HG03159 (cell line): ENCODE results near the gene MBD3.
A peak's percentile ranks its signal among the peaks of the same experiment; 100 is the strongest.

Experiments
- ATAC-seq: cut with Tn5 transposase; IDR thresholded peaks from one replicate; pipeline ENCODE4 v1.9.1; 2021; ENCODE audit warnings: mild to moderate bottlenecking, moderate library complexity; ENCODE audit not compliant: unreplicated experiment

The MBD3 gene

DNA sequence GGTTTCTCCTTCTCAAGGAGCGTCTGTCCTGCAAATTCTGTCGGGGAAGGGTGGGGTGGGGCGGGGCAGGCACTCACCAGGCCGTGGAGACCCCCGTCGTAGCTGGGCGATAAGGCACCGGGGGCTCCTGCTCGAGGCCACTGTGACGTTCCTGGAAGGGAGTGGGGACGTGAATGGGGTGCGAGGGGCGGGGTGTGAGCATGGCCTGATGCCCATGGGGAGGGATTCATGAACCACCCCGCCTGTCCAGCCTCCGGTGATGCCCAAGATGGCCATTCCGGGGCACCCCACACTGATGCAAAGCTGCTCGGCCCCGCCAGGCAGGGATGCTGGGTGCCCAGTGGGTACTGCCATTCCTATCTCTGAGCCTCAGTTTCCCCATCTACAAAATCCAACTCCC lies 27.0 kb upstream of the MBD3 start:
- ATAC-seq: no peak

- no peak for ATAC-seq
Observed at GRCh38 chr19:1619094-1619439, 26.4 kb upstream of the MBD3 start.

GRCh38 chr19:1618157-1619093 lies 25.8 kb upstream of the MBD3 start:
- no peak for ATAC-seq

DNA sequence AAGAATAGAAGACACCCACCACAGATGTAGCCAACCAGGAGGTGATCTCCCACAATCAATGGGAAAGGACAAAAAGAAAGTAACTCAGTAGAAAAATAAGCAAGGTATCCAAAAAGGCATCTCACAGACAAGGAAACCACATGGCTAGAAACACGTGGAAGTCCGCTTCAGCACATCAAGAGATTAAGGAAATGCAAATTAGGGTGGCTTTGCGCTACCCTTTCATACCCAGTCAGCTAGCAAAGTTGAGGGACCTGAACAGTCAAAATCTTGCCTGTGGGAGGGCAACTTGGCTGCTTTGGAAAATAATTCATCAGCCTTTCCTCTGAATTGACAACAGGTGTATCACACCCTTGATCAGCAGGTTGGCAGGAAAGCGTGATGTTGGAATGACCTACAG lies 24.2 kb upstream of the MBD3 start:
- no peak for ATAC-seq

DNA sequence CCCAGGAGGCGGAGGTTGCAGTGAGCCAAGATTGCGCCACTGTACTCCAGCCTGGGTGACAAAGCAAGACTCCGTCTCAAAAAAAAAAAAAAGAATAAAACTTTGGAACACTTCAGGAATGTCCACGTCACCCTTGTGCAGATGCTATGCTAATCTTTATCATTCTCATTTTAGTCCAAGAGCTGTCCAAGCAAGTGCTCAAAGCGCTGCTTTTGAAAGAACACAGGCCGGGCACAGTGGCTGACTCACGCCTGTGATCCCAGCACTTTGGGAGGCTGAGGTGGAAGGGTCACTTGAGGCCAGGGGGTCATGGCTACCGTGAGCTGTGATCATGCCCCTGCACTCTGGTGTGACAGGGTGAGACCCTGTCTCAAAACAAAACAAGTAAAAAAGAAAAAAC lies 23.7 kb upstream of the MBD3 start:
- no peak for ATAC-seq

DNA sequence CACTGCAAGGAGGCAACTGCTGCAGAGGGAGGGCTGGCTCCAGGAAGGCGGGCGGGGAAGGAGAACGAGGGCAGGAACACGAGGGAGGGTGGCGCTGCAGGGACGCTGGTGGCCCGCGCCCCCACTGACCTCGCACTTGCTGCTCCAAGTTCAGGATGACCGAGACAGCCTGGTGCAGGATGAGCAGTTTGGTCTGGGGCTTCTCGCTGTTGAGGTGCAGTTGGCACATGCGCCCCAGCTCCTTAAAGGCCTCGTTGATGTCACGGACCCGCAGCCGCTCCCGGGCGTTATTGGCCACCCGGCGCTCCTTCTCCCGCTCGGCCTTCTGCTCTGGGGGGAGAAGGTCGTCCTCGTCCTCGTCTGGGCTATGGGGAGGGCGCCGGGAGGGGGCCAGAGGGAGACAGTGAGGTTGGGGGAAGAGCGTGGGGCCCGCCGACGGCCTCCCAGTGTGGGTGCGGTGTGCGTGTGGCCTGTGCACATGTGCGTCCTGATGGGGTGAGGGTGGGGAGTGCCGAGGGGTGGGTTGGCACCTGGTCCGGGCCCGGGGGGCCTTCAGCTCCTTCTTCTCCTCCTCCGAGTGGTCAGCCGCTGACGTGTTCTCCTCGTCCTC lies 22.6 kb upstream of the MBD3 start:
- no peak for ATAC-seq

DNA sequence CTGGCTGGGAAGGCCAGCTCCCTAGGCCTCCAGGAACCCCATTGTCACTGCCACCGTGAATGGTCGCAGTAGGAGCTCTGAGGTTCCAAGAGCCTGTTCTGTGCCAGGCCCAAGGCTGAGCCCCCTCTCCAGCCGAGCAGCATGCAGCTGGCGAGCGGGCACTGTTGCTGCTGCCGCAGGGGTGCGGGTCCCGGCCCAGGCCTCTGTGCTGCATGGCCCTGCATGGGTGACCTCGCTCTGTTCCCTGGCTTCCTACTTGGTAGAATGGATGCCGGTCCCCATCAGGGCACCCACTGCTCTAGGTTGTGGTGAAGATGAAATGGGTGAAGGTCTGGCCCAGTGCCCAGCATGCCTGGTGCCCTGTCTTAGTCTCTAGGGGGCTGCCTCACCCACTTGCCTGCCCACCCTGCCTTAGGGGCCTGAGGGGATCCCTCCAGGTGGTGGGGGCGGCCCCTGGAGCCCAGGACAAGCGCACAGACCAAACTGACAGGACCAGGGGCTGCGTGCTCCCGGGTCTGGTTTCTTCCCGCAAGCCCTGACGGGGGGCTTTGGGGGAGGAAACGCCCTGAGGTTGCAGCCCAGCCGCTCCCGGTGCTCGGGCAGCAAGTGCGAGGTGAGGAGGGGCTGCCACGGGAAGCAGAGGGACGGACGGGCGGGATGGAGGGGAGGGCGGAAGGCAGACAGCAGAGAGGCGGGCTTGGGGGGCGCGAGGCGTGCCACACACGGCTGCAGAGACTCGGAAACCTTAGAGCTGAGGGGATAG lies 21.3 kb upstream of the MBD3 start:
- ATAC-seq: no peak

DNA sequence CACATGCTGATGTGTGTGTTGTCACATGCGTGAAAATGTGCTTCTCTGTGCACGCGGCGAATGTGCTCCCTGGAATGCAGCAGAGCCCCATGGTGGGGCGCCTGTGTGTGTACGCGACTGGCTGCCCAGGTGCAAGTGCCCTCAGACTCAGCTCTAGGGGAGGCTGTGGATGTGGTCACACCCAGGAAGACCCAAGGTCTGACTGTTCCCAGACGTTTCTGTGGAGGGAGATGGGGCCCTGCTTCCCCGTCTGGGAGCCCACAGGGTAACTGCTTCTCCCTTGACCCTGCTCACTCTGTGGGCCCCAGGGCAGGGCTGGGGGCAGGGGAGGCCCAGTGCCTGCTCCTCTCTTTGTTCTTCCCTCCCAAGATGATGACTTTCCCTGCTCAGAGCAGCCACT lies 20.5 kb upstream of the MBD3 start:
- ATAC-seq: no peak

- ATAC-seq: no peak
Observed at GRCh38 chr19:1612114-1613086, 19.7 kb upstream of the MBD3 start.

GRCh38 chr19:1611353-1611752 lies 18.7 kb upstream of the MBD3 start:
- no peak for ATAC-seq

- ATAC-seq: no peak
Observed at GRCh38 chr19:1610579-1610978, 17.9 kb upstream of the MBD3 start.

DNA sequence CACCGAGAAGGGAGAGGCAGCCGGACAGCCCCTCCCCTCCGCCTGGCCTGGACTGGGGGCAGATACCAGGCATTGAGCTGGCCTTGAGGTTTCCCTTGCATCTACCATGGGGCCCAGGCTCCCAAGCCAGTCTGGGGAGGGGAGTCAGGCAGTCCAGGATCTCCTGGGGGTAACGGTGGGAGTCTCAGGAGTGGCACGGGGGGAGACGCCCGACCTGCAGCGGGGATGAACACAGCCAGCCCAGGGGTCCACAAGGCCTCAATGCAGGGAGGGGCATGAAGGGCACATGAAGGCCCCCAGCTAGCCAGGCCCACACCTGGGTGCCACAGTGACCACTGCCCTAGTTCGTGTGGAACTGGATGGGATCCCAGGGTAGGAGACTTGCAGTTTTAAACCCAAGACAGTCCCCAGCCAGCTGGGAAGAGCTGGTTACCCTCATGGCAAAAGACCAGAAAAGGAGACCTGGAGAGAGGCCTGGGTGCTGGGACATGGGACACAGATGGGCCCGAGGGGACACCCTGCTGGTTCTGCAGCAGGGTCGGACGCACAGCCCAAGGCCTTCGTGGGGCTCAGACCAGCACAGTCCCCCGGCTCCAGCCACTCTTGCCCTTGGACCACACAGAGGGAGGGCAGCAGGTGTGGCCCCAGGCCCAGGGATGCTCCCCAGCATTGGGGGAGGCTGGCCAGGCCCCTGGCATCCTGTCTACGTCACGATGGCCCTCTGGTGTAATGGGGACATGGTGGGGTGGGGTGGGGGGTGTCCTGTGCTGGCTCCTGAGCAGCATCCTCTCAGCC lies 17.2 kb upstream of the MBD3 start:
- no peak for ATAC-seq

GRCh38 chr19:1609103-1609396 lies 16.4 kb upstream of the MBD3 start:
- ATAC-seq: no peak

GRCh38 chr19:1608359-1609102 lies 15.9 kb upstream of the MBD3 start:
- ATAC-seq: no peak

GRCh38 chr19:1606138-1606651 lies 13.5 kb upstream of the MBD3 start:
- no peak for ATAC-seq

DNA sequence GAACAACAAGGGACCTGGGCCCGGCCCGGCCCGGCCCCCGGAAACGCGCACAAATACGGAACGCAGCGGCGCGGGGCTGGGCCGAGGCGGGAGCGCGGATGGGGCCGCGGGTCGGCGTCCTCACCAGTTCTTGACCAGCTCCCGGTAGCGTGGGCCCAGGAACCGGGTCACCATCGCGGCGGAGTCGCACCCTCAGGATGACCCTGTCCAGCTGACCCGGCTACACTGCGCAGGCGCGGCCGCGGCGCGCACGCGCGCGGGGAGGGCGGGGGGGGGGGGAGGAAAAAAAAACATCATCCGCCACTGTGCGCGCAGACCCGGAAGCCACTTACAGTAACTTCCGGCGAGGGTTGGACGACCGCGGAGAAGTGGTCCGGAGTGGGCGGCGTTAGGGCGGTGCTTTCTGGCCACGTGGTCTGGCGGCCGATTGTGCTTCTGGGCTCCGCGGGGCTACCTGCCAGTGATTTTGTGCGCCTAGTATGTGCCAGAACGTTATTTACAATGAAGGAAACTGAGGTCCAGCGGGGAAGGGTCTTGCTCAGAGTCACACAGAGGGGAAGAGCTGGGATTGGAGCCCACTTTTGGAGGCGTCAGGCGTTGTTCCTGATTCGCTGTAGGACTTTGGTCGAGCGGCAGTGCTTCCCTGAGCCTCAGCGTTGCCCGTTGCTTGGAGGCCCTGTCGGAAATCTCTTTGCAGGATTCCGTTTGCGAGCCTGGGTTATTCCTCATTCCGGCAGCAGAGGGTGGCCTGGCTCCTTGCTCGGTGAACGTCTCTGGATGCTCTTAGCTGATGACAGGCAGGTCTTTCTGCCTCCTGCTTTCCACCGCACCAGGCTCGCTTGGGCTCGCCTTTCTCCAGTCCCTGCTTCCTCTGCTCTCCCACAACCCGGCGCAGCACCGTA lies 12.8 kb upstream of the MBD3 start, which contains the start of gene UQCR11:
UQCR11 (minus strand) TSS at position 227 of the 902 bp plus-strand sequence; CDS start at position 174, 53 bp downstream.
- peak; percentile 81 for ATAC-seq

GRCh38 chr19:1602091-1602707 lies 9.5 kb upstream of the MBD3 start:
- ATAC-seq: no peak
